NCI-H510A treated with DMSO at 0.1 percent for 48 hours (cell line): ENCODE results near the gene NRIP2.
"Not testable (repeated sequence)": the region's sequence is repeated elsewhere in the genome, so short reads cannot be mapped to it uniquely, and the experiment has no call there.

Experiments used
- DNase-seq: peaks from one replicate; lab custom pipeline; 2025; lab: John Stamatoyannopoulos, UW

The NRIP2 gene

GRCh38 chr12:2834581-2835491 lies at the start of gene NRIP2:
Gene NRIP2, minus strand, starts transcription at chr12:2835035. Its CDS starts 52 bp downstream, at chr12:2834983.
- no peak for DNase-seq

- no peak for DNase-seq
These were observed 45.0 kb upstream of the NRIP2 start for GRCh38 chr12:2879853-2880252.

- DNase-seq = peak; percentile 96
These were observed 43.3 kb upstream of the NRIP2 start for GRCh38 chr12:2877953-2878732.

- DNase-seq = peak; percentile 77
These were observed 42.5 kb upstream of the NRIP2 start, which contains the start of the genes FOXM1 and RHNO1 for GRCh38 chr12:2877047-2877952. Gene FOXM1, minus strand, starts transcription at chr12:2877174. Its CDS starts 2,696 bp downstream, at chr12:2874478. Gene RHNO1, plus strand, starts transcription at chr12:2877223. Its CDS starts 8,144 bp downstream, at chr12:2885367.

GRCh38 chr12:2876431-2877046 lies 41.7 kb upstream of the NRIP2 start:
- DNase-seq = no peak

- not testable (repeated sequence) for DNase-seq
These were observed 34.3 kb upstream of the NRIP2 start for GRCh38 chr12:2868986-2869632.

- no peak for DNase-seq
These were observed 29.4 kb upstream of the NRIP2 start for GRCh38 chr12:2864198-2864597.

- DNase-seq = not testable (repeated sequence)
These were observed 28.6 kb upstream of the NRIP2 start for GRCh38 chr12:2863402-2863801.

- DNase-seq = no peak
These were observed 28.0 kb upstream of the NRIP2 start for GRCh38 chr12:2862876-2863275.

- no peak for DNase-seq
These were observed 25.3 kb upstream of the NRIP2 start for GRCh38 chr12:2860170-2860569.

- DNase-seq = no peak
These were observed 24.1 kb upstream of the NRIP2 start for GRCh38 chr12:2858944-2859421.

- no peak for DNase-seq
These were observed 23.5 kb upstream of the NRIP2 start for GRCh38 chr12:2858334-2858733.

- DNase-seq = peak; percentile 27
These were observed 22.7 kb upstream of the NRIP2 start for GRCh38 chr12:2857576-2857975.

- peak; percentile 85 for DNase-seq
These were observed 22.2 kb upstream of the NRIP2 start, which contains the start of gene TEX52 for GRCh38 chr12:2857021-2857431. Gene TEX52, minus strand, starts transcription at chr12:2857039. Its CDS starts 13 bp downstream, at chr12:2857026.

GRCh38 chr12:2856051-2856450 lies 21.2 kb upstream of the NRIP2 start:
- no peak for DNase-seq

GRCh38 chr12:2855546-2855945 lies 20.7 kb upstream of the NRIP2 start:
- no peak for DNase-seq

GRCh38 chr12:2854669-2855453 lies 20.0 kb upstream of the NRIP2 start:
- no peak for DNase-seq

GRCh38 chr12:2853626-2854025 lies 18.8 kb upstream of the NRIP2 start:
- peak; percentile 59 for DNase-seq

GRCh38 chr12:2851931-2852330 lies 17.1 kb upstream of the NRIP2 start:
- no peak for DNase-seq

GRCh38 chr12:2845280-2845679 lies 10.4 kb upstream of the NRIP2 start:
- DNase-seq = no peak
